H1 (cell line): ENCODE results near the gene TCAP.

Source experiments
- BRCA1 ChIP-seq: IDR thresholded peaks from 2 replicates; pipeline ENCODE4 v1.6.1; 2012; ENCODE audit warnings: low read depth, low read length, improper control_type of control experiment
- CREB1 ChIP-seq: IDR thresholded peaks from 2 replicates; pipeline ENCODE4 v1.6.1; 2012; ENCODE audit warnings: inconsistent platforms
- CTCF ChIP-seq, 3 experiments: IDR thresholded peaks; 1 replicate in 2 of 3; 2 replicates in 1 of 3; pipeline versions ENCODE4 v1.5.1 to v1.6.1; 2011; ENCODE audit warnings: low read length in 3 of 3, mild to moderate bottlenecking in 3 of 3, inconsistent platforms in 2 of 3, low read depth in 1 of 3, moderate library complexity in 1 of 3; ENCODE audit not compliant: insufficient read depth in 1 of 3; ENCODE audit errors: control extremely low read depth in 1 of 3
- EZH2 ChIP-seq: fragments of 200-600 bp; sonication (generic); IDR thresholded peaks from 2 replicates; pipeline ENCODE4 v1.7.1; 2012; ENCODE audit warnings: low read depth, mild to moderate bottlenecking, moderate library complexity, low read length, inconsistent platforms; ENCODE audit not compliant: severe bottlenecking
- MAFK ChIP-seq: IDR thresholded peaks from 2 replicates; pipeline ENCODE4 v1.6.1; 2012; ENCODE audit warnings: low read depth, mild to moderate bottlenecking, improper control_type of control experiment, low read length
- MAX ChIP-seq: IDR thresholded peaks from 2 replicates; pipeline ENCODE4 v1.6.1; 2012; ENCODE audit warnings: inconsistent platforms
- POLR2A ChIP-seq, 2 experiments: IDR thresholded peaks; 1 replicate in 1 of 2; 2 replicates in 1 of 2; pipeline ENCODE4 v1.6.1; 2011; ENCODE audit warnings: low read depth in 2 of 2, low read length in 2 of 2, mild to moderate bottlenecking in 2 of 2; ENCODE audit errors: control extremely low read depth in 1 of 2
- RNF2 ChIP-seq: fragments of 200-900, 300-1000 bp; sonication (generic); IDR thresholded peaks from 2 replicates; pipeline ENCODE4 v1.7.1; 2016; ENCODE audit warnings: borderline replicate concordance, low read depth, mild to moderate bottlenecking, antibody characterized with exemption, low read length; ENCODE audit not compliant: poor library complexity, severe bottlenecking; ENCODE audit errors: missing control alignments

- TF ChIP-seq CTCF (IDR thresholded peaks at IDR 0.05; ENCODE audit: control extremely low read depth in 1 of 3, insufficient read depth in 1 of 3, low read depth in 1 of 3, low read length in 3 of 3) (peak in 1 of 3 experiments; percentile 10; a peak in 1 of 4 replicates), POLR2A (IDR thresholded peaks at IDR 0.05; ENCODE audit: control extremely low read depth in 1 of 2, low read depth in 2 of 2, low read length in 2 of 2) (no peak), CREB1 (0 out of 2 replicates have a peak, but pooled peaks have one; percentile 24), MAFK (no peak), RNF2 (no peak), BRCA1 (no peak), EZH2 (no peak), MAX (no peak)
Measured at GRCh38 chr17:39704821-39705551, 39.8 kb downstream of the TCAP start.
